ENCODE data around the gene FBXL13. TPM values are rescaled to one million over a fixed set of nuclear protein-coding genes. Genes with fewer than 3 reads are reported as not detected.

FBXL13 gene
- total and polyA plus RNA-seq, 2 of the 8 experiments (the other 6 are each of a cell fraction or from before 2014, with no cell fraction given): 1.2 to 2.8 TPM

- Histone ChIP-seq H3K23ac (ENCODE audit: insufficient read length) (no peak overlapping the region), H3K4me2 (ENCODE audit: insufficient read depth in 1 of 2, low read depth in 2 of 2, low read length in 2 of 2) (no peak overlapping the region), H2AFZ (ENCODE audit: low read length) (no peak overlapping the region), H3K79me1 (ENCODE audit: low read depth, low read length) (no peaks in the 10 kb centered on the region), H3K4me3 (ENCODE audit: extremely low read depth in 1 of 4, insufficient read depth in 2 of 4, low read depth in 3 of 4, low read length in 4 of 4) (no peak overlapping the region), H3K4me1 (replicated peaks in 1 of 4; ENCODE audit: control insufficient read depth in 3 of 4, insufficient read depth in 4 of 4, low read length in 3 of 4) (no peaks in the 10 kb centered on the region), H3K4ac (replicated peaks; ENCODE audit: insufficient read length, low read depth, low read length) (no peak overlapping the region), H4K91ac (replicated peaks; ENCODE audit: insufficient read length, low read length) (no peak overlapping the region), H2BK120ac (replicated peaks; ENCODE audit: low read depth, low read length) (no peak overlapping the region), H3K27ac (ENCODE audit: low read depth, low read length) (no peak overlapping the region), H4K8ac (ENCODE audit: extremely low read depth, insufficient read depth, low read length) (no peak overlapping the region), H4K5ac (ENCODE audit: insufficient read length, low read depth, low read length) (no peak overlapping the region), H3K9ac (replicated peaks in 1 of 4; ENCODE audit: extremely low read depth in 1 of 4, low read depth in 3 of 4, low read length in 3 of 4) (no peak overlapping the region), H2BK5ac (ENCODE audit: low read depth, low read length) (no peak overlapping the region), H3K18ac (ENCODE audit: extremely low read depth, low read length) (no peak overlapping the region), H3K14ac (ENCODE audit: insufficient read length) (no peak overlapping the region), H3K23me2 (ENCODE audit: low read depth, low read length) (no peaks in the 10 kb centered on the region), H2AK5ac (ENCODE audit: low read depth, low read length) (no peak overlapping the region), H3K56ac (replicated peaks; ENCODE audit: insufficient read length, low read depth, low read length) (no peak overlapping the region), H4K20me1 (replicated peaks in 1 of 2; ENCODE audit: control insufficient read depth in 1 of 2, insufficient read depth in 2 of 2, low read length in 2 of 2) (no peaks in the 10 kb centered on the region), H3K79me2 (ENCODE audit: control insufficient read depth in 1 of 2, insufficient read depth in 2 of 2, low read length in 2 of 2) (no peaks in the 10 kb centered on the region), H2BK20ac (ENCODE audit: low read length) (no peak overlapping the region), H3K27me3 (replicated peaks in 1 of 4; ENCODE audit: control insufficient read depth in 3 of 4, extremely low read depth in 1 of 4, insufficient read depth in 3 of 4, low read length in 3 of 4) (peaks cover 0 to 1% (median 0%) of the 10 kb centered on the region in 4 experiments; a peak in 1 of 7 replicates), H2BK12ac (ENCODE audit: low read depth, low read length) (no peak overlapping the region), H3K9me3 (ENCODE audit: insufficient read depth in 2 of 2, low read depth in 1 of 2, low read length in 1 of 2) (no peaks in the 10 kb centered on the region), H3K36me3 (ENCODE audit: control insufficient read depth in 2 of 4, insufficient read depth in 4 of 4, low read length in 3 of 4) (no peaks in the 10 kb centered on the region), H2BK15ac (ENCODE audit: low read length) (no peak overlapping the region)
- ChIA-PET CTCF (ENCODE audit: partially characterized antibody) (interaction anchor here (1.1 kb wide), 1 partner anchor 16 kb away, joined by 3 read pairs; no protein-coding TSS in a partner anchor), POLR2A (ENCODE audit: partially characterized antibody) (no interaction called here)
- FAIRE-seq (no peak), DNase-seq (ENCODE audit: low read depth in 1 of 2, low spot score in 2 of 2) (no peak)
- WGBS, 2 experiments (ENCODE audit: extremely low coverage in 1 of 2, insufficient coverage in 1 of 2, insufficient read length in 1 of 2, insufficient replicate concordance in 2 of 2, low coverage in 1 of 2, low lambda C conversion rate in 2 of 2, missing lambda C conversion rate in 1 of 2): 88% methylated on average over 2 of the region's 2 CpGs; no CpG with 5 or more reads in 1 of the 2 experiments
- TF ChIP-seq JUN (IDR thresholded peaks at IDR 0.05; ENCODE audit: low read depth, low read length): no peak
- no peak for TF ChIP-seq CBX8 (IDR thresholded peaks at IDR 0.05; ENCODE audit: borderline replicate concordance, low read depth, low read length)
- no peak for TF ChIP-seq CBX5 (IDR thresholded peaks at IDR 0.05; ENCODE audit: low read depth, low read length)
- TF ChIP-seq RAD21 (IDR thresholded peaks at IDR 0.05 in 1 of 2, conservative IDR thresholded peaks at IDR 0.05 in 1 of 2; ENCODE audit: low read depth in 2 of 2, low read length in 2 of 2): no peak
- no peak for TF ChIP-seq SUZ12 (IDR thresholded peaks at IDR 0.05; ENCODE audit: low read length)
- no peak for TF ChIP-seq EGR1 (IDR thresholded peaks at IDR 0.05; ENCODE audit: borderline replicate concordance, low read depth, low read length)
- TF ChIP-seq EZH2 (IDR thresholded peaks at IDR 0.05; ENCODE audit: low read depth, low read length, severe bottlenecking): no peak
- no peak for TF ChIP-seq POLR2A (IDR thresholded peaks at IDR 0.05; ENCODE audit: control extremely low read depth in 1 of 2, low read depth in 2 of 2, low read length in 2 of 2)
- TF ChIP-seq ZNF274 (IDR thresholded peaks at IDR 0.05; ENCODE audit: borderline replicate concordance, extremely low read depth, low read length): no peak
- TF ChIP-seq, protein P1, sequence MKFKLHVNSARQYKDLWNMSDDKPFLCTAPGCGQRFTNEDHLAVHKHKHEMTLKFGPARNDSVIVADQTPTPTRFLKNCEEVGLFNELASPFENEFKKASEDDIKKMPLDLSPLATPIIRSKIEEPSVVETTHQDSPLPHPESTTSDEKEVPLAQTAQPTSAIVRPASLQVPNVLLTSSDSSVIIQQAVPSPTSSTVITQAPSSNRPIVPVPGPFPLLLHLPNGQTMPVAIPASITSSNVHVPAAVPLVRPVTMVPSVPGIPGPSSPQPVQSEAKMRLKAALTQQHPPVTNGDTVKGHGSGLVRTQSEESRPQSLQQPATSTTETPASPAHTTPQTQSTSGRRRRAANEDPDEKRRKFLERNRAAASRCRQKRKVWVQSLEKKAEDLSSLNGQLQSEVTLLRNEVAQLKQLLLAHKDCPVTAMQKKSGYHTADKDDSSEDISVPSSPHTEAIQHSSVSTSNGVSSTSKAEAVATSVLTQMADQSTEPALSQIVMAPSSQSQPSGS (IDR thresholded peaks at IDR 0.05; ENCODE audit: low read length): no peak
- TF ChIP-seq CEBPB (IDR thresholded peaks at IDR 0.05; ENCODE audit: low read depth, low read length): no peak
- TF ChIP-seq BCL11A (IDR thresholded peaks at IDR 0.05; ENCODE audit: low read depth in 2 of 2, low read length in 2 of 2): no peak
- TF ChIP-seq RFX5 (IDR thresholded peaks at IDR 0.05; ENCODE audit: borderline replicate concordance, low read depth, low read length): no peak
- TF ChIP-seq CREB1 (IDR thresholded peaks at IDR 0.05): no peak
Observed at GRCh38 chr7:102845346-102845745, 229.2 kb downstream of the FBXL13 start.

All from H1 (cell line).